Jurkat, Clone E6-1 (cell line): Measurements from ENCODE around the gene PACS2. TPM values are rescaled to one million over a fixed set of nuclear protein-coding genes. Genes with fewer than 3 reads are reported as not detected.
"Not testable (repeated sequence)": the region's sequence is repeated elsewhere in the genome, so short reads cannot be mapped to it uniquely, and the experiment has no call there.

Source experiments
- DNase-seq: peaks from one replicate; pipeline ENCODE4 v3.0.0-alpha.2; 2011; ENCODE audit warnings: low read depth, low spot score
- H3K4me3 ChIP-seq: 2 replicates; pipeline ENCODE4 v1.5.1; 2011; ENCODE audit warnings: mild to moderate bottlenecking, low read length, control low read depth, moderate library complexity
- polyA plus RNA-seq: library from polyadenylated mRNA; unstranded; fragments of >200 nt; gene quantifications from one replicate; pipeline ENCODE4 v1.2.1, GENCODE V29; 2012; ENCODE audit warnings: missing spikeins; ENCODE audit not compliant: insufficient read length, insufficient read depth

The PACS2 gene
- 47.3 TPM for polyA plus RNA-seq

GRCh38 chr14:105314287-105315200, at the start of gene PACS2:
PACS2 (plus strand) TSS chr14:105314748; CDS start chr14:105314919, 171 bp downstream.
- peak; percentile 74 for DNase-seq
- H3K4me3 ChIP-seq, result peak within 1 kb of the TSS; percentile 57

GRCh38 chr14:105267820-105268548, 46.6 kb upstream of the PACS2 start:
- no peak overlapping the region for H3K4me3 ChIP-seq
- no peak for DNase-seq

GRCh38 chr14:105268736-105269354, 45.7 kb upstream of the PACS2 start:
- H3K4me3 ChIP-seq, result no peak overlapping the region
- DNase-seq, result no peak

GRCh38 chr14:105269405-105269804, 45.1 kb upstream of the PACS2 start:
- no peak for DNase-seq
- H3K4me3 ChIP-seq, result no peak overlapping the region

GRCh38 chr14:105271224-105271890, 43.2 kb upstream of the PACS2 start:
- no peak for DNase-seq
- H3K4me3 ChIP-seq, result no peak overlapping the region

DNA sequence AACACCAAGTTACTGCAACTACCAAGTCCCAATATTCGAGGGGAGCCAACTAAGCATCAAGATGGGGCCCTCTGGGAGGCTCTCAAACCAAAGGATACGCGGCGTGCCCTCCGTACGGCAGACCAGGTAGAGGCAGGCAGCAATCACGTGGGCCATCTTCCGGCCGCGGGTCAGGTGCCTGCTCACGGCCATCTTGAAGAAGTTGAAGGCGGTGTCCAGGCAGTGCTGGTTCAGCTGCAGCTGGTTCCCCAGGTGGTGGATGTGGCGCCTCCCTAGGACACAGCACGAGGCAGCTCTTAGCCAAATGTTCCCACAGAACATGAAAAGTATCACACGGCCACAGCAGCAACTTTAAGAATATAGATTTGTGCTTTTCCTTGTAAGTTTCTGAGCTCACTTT, 41.9 kb upstream of the PACS2 start:
- H3K4me3 ChIP-seq, result no peak overlapping the region
- no peak for DNase-seq

- H3K4me3 ChIP-seq, result no peak overlapping the region
- no peak for DNase-seq
Measured at GRCh38 chr14:105273062-105273461, 41.5 kb upstream of the PACS2 start.

GRCh38 chr14:105274637-105275036, 39.9 kb upstream of the PACS2 start:
- H3K4me3 ChIP-seq, result no peak overlapping the region
- DNase-seq, result no peak

DNA sequence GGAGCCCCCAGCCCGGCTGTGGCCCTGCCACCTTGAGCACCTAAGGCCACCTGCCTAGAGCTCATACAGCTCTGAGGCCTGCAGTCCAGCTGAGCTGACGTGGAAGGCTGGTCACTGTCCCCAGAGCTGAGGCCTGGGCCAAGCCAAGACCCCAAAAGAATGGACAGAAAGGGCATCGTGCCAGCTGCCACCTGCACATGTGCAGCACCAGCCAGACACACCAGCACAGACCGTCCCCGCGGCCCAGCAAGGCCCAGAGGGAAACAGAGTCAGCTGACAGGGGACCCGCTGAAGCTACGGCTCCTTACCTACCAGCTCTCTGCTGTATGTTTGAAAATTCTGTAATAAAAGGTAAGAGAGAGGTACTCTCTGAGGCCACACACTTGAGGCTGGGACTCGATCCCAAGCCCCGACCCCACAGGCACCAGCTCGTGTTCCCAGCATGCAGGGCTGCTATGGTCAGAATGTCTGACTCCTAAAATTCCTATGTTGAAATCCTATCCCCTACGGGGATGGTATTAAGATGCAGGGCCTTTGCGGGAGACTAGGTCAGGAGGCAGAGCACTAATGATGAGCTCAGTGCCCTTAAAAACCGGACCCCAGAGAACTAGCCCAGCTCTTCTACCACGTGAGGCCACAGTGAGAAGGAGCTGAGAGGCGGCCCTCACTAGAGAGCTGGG, 39.1 kb upstream of the PACS2 start:
- DNase-seq, result no peak

GRCh38 chr14:105277448-105277847, 37.1 kb upstream of the PACS2 start:
- not testable (repeated sequence) for DNase-seq, H3K4me3 ChIP-seq

More for the DNA sequence above, 39.1 kb upstream of the PACS2 start:
- H3K4me3 ChIP-seq, result no peak overlapping the region

DNA sequence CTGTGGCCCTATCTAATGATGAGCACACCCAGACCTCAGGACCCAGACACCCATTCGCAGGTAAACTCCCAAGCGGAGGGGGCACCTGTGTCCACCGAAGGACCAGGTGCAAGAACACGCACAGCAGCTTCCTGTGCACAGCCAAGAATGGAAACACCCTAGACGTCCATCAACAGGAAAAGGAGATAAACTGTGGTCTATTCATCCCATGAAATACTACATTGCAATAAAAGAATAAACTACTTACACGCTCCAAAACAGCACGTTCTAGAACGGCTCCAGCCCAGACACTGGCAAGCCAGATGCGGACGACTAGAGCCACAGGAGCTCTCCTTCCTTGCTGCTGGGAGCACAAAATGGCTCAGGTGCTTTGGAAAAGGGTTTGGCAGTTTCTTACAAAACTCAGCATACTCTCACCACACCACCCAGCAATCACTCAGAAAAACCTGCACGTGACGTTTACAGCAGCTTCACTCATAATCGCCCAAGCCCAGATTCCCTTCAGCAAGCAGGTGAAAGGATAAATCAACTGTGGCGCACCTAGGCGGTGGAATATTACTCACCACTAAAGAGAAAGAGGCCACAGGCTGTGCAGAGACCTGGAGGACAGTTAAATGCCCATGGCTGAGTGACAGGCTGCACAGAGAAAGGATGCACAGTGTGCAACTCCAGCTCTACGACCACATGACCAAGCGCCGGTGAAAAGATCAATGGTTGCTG, 34.7 kb upstream of the PACS2 start:
- no peak overlapping the region for H3K4me3 ChIP-seq
- DNase-seq, result no peak

DNA sequence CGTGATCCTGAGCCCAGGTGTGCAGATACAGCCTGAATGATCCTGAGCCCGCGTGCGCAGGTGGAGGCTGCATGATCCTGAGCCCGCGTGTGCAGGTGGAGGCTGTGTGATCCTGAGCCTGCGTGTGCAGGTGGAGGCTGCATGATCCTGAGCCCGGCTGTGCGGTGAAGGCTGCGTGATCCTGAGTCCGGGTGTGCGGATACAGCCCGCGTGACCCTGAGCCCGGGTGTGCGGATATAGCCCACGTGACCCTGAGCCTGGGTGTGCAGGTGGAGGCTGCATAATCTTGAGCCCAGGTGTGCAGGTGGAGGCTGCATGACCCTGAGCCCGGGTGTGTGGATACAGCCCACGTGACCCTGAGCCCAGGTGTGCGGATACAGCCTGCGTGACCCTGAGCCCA, 34.0 kb upstream of the PACS2 start:
- no peak for DNase-seq
- no peak overlapping the region for H3K4me3 ChIP-seq

- DNase-seq, result peak; percentile 44
Measured at GRCh38 chr14:105281371-105282097, 33.0 kb upstream of the PACS2 start.

DNA sequence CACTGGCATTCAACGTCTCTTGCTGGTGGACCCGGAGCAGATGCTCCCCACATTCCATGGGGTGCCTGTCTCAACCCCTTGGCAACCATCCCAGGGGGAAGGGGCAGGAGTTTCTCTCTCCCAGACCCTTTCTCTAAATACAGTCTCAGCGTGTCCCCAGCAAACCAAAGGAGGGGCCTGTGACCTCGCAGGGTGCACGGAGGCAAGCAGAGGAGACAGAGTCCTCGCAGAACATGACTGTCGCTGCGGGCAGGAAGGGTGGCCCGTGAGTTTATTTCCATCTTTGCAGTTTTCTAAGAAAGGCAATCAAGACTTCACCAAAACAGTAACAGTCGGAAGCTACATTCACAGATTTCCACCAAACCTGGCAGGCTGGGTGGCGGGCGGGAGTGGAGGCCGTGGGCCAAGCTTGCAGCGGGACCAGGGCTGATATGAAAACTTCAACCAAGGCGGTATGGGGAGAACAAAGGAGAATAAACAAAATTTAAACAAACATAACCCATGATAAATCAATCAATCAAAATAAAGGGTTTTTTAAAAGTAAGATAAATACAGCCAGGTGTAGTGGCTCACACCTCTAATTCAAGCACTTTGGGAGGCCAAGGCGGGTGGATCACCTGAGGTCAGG, 32.3 kb upstream of the PACS2 start:
- H3K4me3 ChIP-seq, result no peak overlapping the region
- no peak for DNase-seq

More at GRCh38 chr14:105281371-105282097, 33.0 kb upstream of the PACS2 start:
- no peak overlapping the region for H3K4me3 ChIP-seq

- no peak overlapping the region for H3K4me3 ChIP-seq
- no peak for DNase-seq
Measured at GRCh38 chr14:105283028-105283427, 31.5 kb upstream of the PACS2 start.

GRCh38 chr14:105283899-105284298, 30.6 kb upstream of the PACS2 start:
- DNase-seq, result no peak
- H3K4me3 ChIP-seq, result no peak overlapping the region

DNA sequence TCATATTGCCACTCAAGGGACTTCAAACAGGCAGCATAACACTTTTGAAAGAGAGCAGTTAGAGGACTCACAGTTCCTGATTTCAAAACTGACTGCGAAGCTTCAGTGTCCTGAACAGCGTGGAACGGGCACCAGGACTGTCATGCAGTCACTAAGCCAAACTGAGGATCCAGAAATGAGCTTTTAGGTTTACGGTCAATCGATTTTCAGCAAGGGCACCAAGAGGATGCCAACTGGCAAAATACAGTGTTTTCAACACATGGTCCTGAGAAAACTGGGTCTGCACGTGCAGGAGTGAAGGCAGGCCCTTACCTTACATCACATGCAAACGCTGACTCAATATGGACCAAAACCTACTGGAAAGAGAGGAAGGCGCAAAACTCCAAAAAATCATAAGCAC, 29.4 kb upstream of the PACS2 start:
- DNase-seq, result no peak
- H3K4me3 ChIP-seq, result no peak overlapping the region
